ENCODE data around the gene MANEA.
"Not testable (repeated sequence)": the region's sequence is repeated elsewhere in the genome, so short reads cannot be mapped to it uniquely, and the experiment has no call there.

Gene MANEA

GRCh38 chr6:95577304-95578105, at the start of gene MANEA:
Gene MANEA, plus strand, starts transcription at chr6:95577535. Its CDS starts 8,905 bp downstream, at chr6:95586440.
- peak; percentile 72 for DNase-seq

- DNase-seq = no peak
Observed at GRCh38 chr6:95529762-95530161, 47.6 kb upstream of the MANEA start.

- DNase-seq = no peak
Observed at GRCh38 chr6:95530176-95530819, 47.0 kb upstream of the MANEA start.

- no peak for DNase-seq
Observed at GRCh38 chr6:95543798-95544197, 33.5 kb upstream of the MANEA start.

GRCh38 chr6:95544517-95545225, 32.7 kb upstream of the MANEA start:
- DNase-seq = no peak

- DNase-seq = no peak
Observed at GRCh38 chr6:95545226-95545625, 32.1 kb upstream of the MANEA start.

- DNase-seq = no peak
Observed at GRCh38 chr6:95545686-95546085, 31.6 kb upstream of the MANEA start.

- DNase-seq = no peak
Observed at GRCh38 chr6:95546148-95546547, 31.2 kb upstream of the MANEA start.

GRCh38 chr6:95547043-95547442, 30.3 kb upstream of the MANEA start:
- DNase-seq = no peak

GRCh38 chr6:95548188-95548786, 29.0 kb upstream of the MANEA start:
- no peak for DNase-seq

GRCh38 chr6:95551678-95552324, 25.5 kb upstream of the MANEA start:
- DNase-seq = no peak

GRCh38 chr6:95553880-95554279, 23.5 kb upstream of the MANEA start:
- DNase-seq = no peak

- not testable (repeated sequence) for DNase-seq
Observed at GRCh38 chr6:95560956-95561355, 16.4 kb upstream of the MANEA start.

- DNase-seq = no peak
Observed at GRCh38 chr6:95569560-95569959, 7.8 kb upstream of the MANEA start.

- DNase-seq = no peak
Observed at GRCh38 chr6:95572098-95572497, 5.2 kb upstream of the MANEA start.

GRCh38 chr6:95574811-95575210, 2.5 kb upstream of the MANEA start:
- DNase-seq = peak; percentile 39

- DNase-seq = peak; percentile 74
Observed at GRCh38 chr6:95576218-95576997, 927 bp upstream of the MANEA start.

- no peak for DNase-seq
Observed at GRCh38 chr6:95576998-95577303, 384 bp upstream of the MANEA start.

- peak; percentile 43 for DNase-seq
Observed at GRCh38 chr6:95578106-95578410, 723 bp downstream of the MANEA start.

- no peak for DNase-seq
Observed at GRCh38 chr6:95581073-95581472, 3.7 kb downstream of the MANEA start.

GRCh38 chr6:95584226-95584625, 6.9 kb downstream of the MANEA start:
- not testable (repeated sequence) for DNase-seq

GRCh38 chr6:95587989-95588388, 10.7 kb downstream of the MANEA start:
- DNase-seq = no peak
